NCI-H128 (cell line): ENCODE data around the gene S100A14.
"Not testable (repeated sequence)": the region's sequence is repeated elsewhere in the genome, so short reads cannot be mapped to it uniquely, and the experiment has no call there.

ENCODE experiments used
- DNase-seq: peaks from one replicate; lab custom pipeline; 2025; ENCODE audit not compliant: unreplicated experiment; lab: John Stamatoyannopoulos, UW

The S100A14 gene

DNA sequence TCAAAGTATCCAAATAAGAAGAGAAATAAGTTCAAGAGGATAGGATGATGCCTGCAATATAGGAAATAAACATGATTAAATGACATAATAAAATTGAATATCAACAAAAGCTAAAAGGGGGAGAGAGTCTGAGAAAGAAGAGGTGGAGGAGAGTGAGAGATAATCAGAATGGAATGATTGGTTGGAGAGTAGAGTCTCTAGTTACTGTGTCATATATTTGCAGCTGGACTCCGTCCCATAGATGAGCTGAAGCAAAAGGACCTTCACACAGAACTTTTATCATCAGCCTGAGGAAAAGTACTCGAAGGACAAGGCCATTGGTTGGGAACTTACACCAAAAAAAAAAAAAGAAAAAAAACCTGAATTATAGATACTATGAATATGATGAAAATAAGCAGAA lies 27.6 kb downstream of the S100A14 start:
- no peak for DNase-seq

DNA sequence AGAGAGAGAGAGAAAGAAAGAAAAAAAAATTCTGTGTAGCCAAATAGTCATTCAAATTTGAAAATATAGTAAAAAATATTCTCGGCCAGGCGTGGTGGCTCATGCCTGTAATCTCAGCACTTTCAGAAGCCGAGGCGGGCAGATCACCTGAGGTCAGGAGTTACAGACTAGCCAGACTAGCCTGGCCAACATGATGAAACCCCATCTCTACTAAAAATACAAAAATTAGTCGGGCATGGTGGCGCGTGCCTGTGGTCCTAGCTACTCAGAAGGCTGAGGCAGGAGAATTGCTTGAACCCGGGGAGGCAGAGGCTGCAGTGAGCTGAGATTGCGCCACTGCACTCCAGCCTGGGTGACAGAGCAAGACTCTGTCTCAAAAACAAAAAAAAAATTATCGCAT lies 28.1 kb downstream of the S100A14 start:
- not testable (repeated sequence) for DNase-seq

GRCh38 chr1:153587314-153587713 lies 28.8 kb downstream of the S100A14 start:
- DNase-seq = no peak

DNA sequence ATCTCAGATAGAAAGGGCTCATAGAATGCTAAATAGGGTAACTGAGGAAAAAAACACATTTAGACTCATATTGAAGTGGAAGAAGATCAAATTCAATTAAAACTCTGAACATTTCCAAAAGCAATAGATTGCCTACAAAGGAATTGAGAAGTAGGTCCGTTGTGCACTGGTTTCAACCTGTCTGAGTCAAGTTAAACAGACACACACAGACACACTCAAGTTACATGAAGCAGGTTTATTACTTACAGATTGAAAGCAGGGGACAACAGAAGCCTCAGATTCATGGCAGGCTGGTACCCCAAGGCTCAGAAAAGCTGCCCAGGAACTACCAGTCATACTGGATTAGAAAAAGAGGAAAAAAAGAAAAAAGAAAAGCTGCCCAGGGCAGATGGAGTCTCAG lies 29.8 kb downstream of the S100A14 start:
- DNase-seq = no peak

GRCh38 chr1:153585006-153585405 lies 31.1 kb downstream of the S100A14 start:
- DNase-seq = no peak

GRCh38 chr1:153583976-153584375 lies 32.1 kb downstream of the S100A14 start:
- DNase-seq = no peak

DNA sequence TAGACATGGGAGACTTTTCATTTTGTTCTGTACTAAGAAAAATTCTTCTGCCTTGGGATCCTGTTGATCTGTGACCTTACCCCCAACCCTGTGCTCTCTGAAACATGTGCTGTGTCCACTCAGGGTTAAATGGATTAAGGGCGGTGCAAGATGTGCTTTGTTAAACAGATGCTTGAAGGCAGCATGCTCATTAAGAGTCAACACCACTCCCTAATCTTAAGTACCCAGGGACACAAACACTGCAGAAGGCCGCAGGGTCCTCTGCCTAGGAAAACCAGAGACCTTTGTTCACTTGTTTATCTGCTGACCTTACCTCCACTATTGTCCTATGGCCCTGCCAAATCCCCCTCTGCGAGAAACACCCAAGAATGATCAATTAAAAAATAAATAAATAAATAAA lies 32.6 kb downstream of the S100A14 start:
- DNase-seq = not testable (repeated sequence)

- DNase-seq = not testable (repeated sequence)
These were observed 33.3 kb downstream of the S100A14 start for GRCh38 chr1:153582836-153583235.

DNA sequence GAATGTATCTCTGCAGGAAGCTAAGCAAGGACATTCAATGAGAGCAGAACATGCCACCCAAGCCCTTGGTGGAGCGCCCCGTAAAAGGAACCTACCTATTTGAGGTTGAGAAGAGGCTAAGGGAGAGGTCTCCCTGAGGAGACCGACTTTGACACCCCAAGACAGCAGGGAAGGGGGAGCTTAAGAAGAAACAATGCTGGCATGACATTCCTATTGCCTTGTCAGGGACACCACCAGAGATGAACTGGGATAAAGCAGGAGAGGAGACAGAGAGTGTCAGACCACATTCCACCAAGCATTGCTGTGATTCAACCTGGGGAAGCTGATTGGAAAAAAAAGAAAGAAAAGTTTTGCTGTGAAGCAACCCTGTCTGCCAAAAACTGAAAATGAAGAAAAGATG lies 37.2 kb downstream of the S100A14 start:
- DNase-seq = no peak

- DNase-seq = no peak
These were observed 37.6 kb downstream of the S100A14 start for GRCh38 chr1:153578490-153578889.

- DNase-seq = no peak
These were observed 38.5 kb downstream of the S100A14 start for GRCh38 chr1:153577624-153578051.

GRCh38 chr1:153577138-153577537 lies 39.0 kb downstream of the S100A14 start:
- DNase-seq = no peak

DNA sequence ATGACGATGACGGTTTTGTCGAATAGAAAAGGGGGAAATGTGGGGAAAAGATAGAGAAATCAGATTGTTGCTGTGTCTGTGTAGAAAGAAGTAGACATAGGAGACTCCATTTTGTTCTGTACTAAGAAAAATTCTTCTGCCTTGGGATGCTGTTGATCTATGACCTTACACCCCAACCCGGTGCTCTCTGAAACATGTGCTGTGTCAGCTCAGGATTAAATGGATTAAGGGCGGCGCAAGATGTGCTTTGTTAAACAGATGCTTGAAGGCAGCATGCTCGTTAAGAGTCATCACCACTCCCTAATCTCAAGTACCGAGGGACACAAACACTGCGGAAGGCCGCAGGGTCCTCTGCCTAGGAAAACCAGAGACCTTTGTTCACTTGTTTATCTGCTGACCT lies 40.6 kb downstream of the S100A14 start:
- not testable (repeated sequence) for DNase-seq

DNA sequence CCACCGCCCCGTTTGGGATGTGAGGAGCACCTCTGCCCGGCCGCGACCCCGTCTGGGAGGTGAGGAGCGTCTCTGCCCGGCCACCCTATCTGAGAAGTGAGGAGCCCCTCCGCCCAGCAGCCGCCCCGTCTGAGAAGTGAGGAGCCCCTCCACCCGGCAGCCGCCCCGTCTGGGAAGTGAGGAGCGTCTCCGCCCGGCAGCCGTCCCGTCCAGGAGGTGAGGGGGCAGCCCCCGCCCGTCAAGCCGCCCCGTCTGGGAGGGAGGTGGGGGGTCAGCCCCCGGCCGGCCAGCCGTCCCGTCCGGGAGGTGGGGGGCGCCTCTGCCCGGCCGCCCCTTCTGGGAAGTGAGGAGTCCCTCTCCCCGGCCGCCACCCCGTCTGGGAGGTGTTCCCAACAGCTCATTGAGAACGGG lies 41.0 kb downstream of the S100A14 start:
- DNase-seq = not testable (repeated sequence)

- no peak for DNase-seq
These were observed 42.8 kb downstream of the S100A14 start for GRCh38 chr1:153573351-153573750.

GRCh38 chr1:153572569-153573015 lies 43.5 kb downstream of the S100A14 start:
- DNase-seq = peak; percentile 46

DNA sequence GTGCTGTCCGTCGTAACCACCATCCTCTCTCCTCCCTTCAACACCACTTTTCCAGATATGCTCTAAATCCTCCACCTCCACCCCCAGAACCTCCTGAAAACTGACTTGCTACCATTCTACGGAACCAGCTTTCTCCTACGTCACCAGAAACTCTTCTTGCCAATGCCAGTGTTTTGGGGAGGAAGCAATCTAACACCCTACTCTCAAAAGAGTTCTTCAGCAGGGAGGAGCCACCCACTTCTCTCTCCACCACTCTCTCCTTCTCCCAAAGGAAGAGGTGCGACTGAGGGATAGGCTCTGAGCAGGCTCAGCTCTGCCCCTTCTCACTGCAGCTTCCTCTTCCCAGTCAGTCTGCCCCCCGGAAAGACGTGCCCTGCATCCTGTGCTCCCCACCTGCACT lies 44.4 kb downstream of the S100A14 start:
- no peak for DNase-seq

DNA sequence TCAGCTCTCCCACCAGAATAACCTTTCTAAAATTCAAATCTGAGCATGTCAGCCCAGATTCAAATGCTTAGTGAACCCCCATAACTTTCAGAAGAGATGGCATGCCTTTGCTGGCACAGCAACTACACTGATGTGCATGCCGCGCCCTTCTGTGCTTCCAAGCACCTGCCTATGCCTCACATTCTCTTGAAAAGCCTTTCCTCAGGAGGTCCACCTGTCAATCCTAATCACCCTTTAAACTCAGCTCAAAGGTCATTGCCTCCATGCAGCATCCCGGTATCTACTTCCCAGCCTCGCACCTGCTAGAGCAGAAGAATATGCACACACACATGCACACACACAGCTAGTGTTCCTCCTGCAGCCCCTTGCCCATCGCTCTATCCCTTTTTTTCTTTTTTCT lies 45.3 kb downstream of the S100A14 start:
- DNase-seq = no peak

- no peak for DNase-seq
These were observed 46.7 kb downstream of the S100A14 start for GRCh38 chr1:153569465-153569864.

- peak; percentile 85 for DNase-seq
These were observed 47.6 kb downstream of the S100A14 start for GRCh38 chr1:153568367-153569099.

DNA sequence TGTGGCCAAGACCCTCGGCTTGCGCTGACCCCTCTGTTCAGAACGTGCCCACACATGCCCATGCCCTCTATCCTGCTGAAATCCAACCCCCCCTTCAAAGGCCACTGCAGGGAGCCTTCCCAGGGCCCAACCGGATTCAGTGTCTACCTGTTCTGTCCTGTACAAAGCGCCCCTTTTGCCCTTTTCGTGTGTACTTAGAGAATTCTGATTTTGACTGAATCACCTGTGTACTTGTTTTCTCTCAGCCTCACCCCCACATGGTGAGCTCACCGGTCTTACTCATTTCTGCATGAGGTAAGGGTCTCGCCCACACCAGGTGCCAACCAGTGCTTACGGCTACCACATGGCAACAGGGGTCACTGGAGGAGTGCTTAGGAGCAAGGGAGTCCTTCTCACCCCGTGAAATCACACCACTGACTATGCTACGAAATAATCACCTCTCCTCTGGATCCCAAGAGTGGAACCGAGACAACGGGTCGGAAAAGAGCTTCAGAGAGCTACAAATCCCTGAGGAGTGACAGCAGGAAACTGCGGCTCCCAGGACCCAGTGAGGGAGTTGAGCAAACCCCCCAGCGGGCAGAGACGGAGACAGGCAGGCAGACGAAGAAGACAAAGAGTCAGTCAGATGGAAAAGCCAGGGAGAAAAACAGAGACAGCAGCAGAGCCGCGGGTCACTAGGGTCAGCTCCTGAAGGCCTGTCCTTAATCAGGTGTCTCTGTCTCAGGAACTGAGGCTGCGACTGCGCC lies 48.3 kb downstream of the S100A14 start:
- DNase-seq = no peak
